GM13976 (cell line): ENCODE measurements around the gene ANKRD11.

Source experiments
- DNase-seq: peaks from one replicate; pipeline ENCODE4 v3.0.0; 2012; ENCODE audit warnings: low spot score
- in situ Hi-C: fragments of 300-500 bp; cut with MboI; formaldehyde crosslinking; loops from one replicate; pipeline ENCODE4 v1.12.0; 2022; ENCODE audit warnings: low sequenced_read_pairs, mixed read lengths, inconsistent platforms; ENCODE audit not compliant: unreplicated experiment
- TF ChIP-seq, protein P1 (sequence below): IDR thresholded peaks from 2 replicates; pipeline ENCODE4 v1.5.1; 2012; ENCODE audit warnings: borderline replicate concordance, mild to moderate bottlenecking; ENCODE audit not compliant: insufficient read depth; ENCODE audit errors: extremely low read depth, missing control alignments, control extremely low read depth

ANKRD11 gene

DNA sequence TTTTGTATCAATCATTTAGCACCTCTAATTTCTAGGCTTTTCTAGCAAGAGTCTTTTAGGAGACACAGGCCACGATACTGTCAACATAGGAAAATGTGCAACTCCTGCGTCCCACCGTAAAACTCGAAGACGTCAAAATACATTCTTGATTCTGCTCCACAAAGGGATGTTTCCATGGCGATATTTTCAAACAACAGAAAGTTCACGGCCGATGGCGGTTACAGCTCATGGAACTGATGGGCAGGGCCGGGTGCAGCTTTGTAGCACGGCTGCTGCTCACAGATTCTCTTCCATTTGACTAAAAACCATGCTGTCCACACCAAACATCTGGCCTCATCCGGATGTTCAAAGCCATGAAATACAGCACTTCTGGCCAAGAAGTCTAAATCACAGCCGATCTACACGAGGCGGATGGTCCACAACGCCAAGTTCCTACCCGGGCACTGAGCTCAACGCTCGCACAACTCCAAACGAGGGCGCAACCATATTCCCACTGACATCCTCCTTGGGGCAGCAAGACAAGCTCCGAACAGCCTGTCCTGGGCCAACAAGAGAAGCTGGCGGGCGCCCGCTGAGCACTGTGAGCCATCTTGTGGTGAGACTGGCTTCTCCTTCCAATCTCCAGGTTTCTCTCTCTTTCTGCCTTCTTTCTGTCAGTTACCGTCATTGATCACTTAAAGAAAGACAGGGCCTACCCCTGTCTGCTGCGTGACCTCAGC, 193.0 kb downstream of the ANKRD11 start:
- in situ Hi-C loops: no loop called here
- TF ChIP-seq, protein P1, sequence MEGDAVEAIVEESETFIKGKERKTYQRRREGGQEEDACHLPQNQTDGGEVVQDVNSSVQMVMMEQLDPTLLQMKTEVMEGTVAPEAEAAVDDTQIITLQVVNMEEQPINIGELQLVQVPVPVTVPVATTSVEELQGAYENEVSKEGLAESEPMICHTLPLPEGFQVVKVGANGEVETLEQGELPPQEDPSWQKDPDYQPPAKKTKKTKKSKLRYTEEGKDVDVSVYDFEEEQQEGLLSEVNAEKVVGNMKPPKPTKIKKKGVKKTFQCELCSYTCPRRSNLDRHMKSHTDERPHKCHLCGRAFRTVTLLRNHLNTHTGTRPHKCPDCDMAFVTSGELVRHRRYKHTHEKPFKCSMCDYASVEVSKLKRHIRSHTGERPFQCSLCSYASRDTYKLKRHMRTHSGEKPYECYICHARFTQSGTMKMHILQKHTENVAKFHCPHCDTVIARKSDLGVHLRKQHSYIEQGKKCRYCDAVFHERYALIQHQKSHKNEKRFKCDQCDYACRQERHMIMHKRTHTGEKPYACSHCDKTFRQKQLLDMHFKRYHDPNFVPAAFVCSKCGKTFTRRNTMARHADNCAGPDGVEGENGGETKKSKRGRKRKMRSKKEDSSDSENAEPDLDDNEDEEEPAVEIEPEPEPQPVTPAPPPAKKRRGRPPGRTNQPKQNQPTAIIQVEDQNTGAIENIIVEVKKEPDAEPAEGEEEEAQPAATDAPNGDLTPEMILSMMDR: no peak

GRCh38 chr16:89295915-89296314, 194.4 kb downstream of the ANKRD11 start:
- no peak for DNase-seq
- in situ Hi-C loops: no loop called here
- TF ChIP-seq, protein P1: no peak

More for the DNA sequence above, 193.0 kb downstream of the ANKRD11 start:
- DNase-seq: no peak

- in situ Hi-C loops: no loop called here
- TF ChIP-seq, protein P1: no peak
- DNase-seq: no peak
These were observed 195.1 kb downstream of the ANKRD11 start for GRCh38 chr16:89295071-89295900.

GRCh38 chr16:89294486-89294885, 195.9 kb downstream of the ANKRD11 start:
- DNase-seq: no peak
- in situ Hi-C loops: no loop called here
- TF ChIP-seq, protein P1: no peak

DNA sequence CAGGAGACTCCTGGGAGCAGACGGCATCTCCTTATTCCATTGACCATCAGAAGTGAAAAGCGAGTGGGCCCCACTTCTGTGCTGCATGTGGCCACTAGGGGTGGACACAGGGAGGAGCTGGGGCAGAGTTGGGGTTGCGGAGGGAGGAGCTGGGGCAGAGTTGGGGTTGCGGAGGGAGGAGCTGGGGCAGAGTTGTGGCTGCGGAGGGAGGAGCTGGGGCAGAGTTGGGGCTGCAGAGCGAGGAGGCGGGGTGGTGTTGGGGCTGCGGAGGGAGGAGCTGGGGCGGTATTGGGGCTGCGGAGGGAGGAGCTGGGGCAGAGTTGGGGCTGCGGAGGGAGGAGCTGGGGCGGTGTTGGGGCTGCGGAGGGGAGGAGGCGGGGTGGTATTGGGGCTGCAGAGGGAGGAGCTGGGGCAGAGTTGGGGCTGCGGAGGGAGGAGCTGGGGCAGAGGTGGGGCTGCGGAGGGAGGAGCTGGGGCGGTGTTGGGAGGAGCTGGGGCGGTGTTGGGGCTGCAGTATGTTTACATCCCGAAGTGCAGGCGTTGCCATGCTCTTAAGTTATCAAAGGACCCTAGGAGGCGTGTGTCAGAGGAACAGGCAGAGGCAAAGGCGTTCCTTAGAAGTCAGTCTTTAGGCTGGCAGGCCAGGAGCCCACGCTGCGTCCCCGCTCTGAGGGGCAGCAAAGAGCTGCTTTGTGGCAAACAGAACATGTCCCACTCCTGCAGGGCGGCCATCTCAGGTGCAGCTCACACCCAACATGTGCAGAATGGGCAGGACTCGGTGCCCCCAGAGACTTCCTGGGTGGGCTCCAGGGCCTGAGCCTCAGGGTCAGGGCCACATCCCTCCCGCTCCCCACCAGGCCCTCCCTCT, 196.9 kb downstream of the ANKRD11 start:
- TF ChIP-seq, protein P1: no peak
- no peak for DNase-seq
- in situ Hi-C loops: no loop called here

- in situ Hi-C loops: no loop called here
- no peak for DNase-seq
- TF ChIP-seq, protein P1: no peak
These were observed 197.8 kb downstream of the ANKRD11 start for GRCh38 chr16:89292443-89293078.
